GM18858 (cell line): ENCODE measurements around the gene INSL3.

Experiments used
- ATAC-seq: cut with Tn5 transposase; IDR thresholded peaks from one replicate; pipeline ENCODE4 v1.9.1; 2021; ENCODE audit not compliant: unreplicated experiment

INSL3 gene, protein sequence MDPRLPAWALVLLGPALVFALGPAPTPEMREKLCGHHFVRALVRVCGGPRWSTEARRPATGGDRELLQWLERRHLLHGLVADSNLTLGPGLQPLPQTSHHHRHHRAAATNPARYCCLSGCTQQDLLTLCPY

DNA sequence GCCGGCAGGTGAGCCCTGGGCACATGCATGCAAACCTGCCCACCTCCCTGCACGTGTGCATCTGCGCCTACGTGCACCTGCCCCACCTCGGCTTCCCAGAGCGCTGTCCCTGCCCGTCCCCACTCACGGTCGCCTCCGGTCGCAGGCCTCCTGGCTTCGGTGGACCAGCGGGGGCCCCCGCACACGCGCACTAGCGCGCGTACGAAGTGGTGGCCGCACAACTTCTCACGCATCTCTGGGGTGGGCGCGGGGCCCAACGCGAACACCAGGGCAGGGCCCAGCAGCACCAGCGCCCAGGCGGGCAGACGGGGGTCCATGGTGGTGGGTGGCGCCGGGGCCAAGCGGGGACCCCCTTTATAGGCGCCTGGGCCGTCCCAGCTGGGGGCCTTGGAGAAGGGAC, at the start of gene INSL3:
INSL3 (minus strand) TSS at position 330 of the 400 bp plus-strand sequence; CDS start at position 317, 13 bp downstream.
- ATAC-seq = no peak

DNA sequence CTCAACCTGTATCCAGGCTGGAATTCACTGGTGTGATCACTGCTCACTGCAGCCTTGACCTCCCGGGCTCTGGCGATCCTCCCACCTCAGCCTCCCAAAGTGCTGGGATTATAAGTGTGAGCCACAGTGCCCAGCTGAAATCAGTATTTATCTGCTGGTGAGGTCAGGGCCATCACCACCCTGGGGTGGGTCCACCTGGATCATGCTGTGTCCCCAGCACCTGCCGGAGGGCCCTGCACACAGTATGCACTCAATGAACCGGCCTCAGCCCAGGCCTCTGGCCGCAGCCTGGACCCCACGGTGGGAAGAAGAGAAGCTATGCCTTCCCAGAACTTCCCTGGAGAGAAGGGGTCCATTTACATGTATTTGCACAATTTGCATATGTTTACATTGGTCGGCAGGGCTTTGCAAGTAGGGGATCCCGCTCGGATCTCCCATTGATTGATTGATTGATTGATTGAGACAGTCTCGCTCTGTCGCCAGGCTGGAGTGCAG, 47.8 kb upstream of the INSL3 start:
- ATAC-seq = no peak

DNA sequence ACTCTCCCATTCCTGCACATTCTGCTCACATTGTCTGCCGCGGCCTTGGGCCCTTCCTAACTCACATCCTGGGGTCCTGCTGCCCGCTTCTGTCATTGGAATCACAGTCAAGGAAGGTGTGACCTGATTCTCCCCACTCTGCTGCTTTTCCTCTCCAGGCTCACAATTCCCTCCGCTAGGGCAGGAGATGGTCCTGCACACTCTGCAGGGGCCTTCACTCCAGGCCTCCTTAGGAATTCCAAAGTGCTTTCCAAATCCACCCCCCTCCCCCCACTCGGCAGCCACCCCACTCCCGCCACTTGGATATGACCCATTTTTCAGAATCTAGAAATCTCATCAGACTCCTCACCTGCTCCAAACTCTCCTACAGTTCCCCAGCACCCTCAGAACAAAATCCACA, 47.4 kb upstream of the INSL3 start:
- no peak for ATAC-seq

DNA sequence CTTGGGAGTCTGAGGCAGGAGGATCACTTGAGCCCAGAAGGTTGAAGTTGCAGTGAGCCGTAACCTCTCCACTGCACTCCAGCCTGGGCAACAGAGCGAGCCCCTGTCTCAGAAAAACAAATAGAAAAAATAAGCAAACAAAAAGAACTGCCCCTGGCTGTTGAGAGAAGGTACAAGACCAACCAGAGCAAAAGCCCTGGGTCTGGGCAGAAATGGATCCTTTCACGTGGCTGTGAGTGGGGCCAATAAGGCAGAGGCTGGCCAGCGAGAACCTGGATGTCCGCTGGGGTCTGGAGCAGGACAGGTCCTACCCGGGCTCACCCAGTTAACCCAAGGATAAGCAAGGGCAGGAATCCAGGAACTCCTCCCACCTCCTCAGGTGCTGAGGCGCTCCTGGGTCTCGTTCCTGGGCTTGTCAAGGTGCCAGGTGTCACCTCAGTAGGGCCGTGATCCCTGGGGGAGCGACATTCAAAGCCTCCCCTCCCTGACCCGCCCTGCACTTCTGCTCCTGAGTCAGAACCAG, 45.7 kb upstream of the INSL3 start:
- ATAC-seq = no peak

DNA sequence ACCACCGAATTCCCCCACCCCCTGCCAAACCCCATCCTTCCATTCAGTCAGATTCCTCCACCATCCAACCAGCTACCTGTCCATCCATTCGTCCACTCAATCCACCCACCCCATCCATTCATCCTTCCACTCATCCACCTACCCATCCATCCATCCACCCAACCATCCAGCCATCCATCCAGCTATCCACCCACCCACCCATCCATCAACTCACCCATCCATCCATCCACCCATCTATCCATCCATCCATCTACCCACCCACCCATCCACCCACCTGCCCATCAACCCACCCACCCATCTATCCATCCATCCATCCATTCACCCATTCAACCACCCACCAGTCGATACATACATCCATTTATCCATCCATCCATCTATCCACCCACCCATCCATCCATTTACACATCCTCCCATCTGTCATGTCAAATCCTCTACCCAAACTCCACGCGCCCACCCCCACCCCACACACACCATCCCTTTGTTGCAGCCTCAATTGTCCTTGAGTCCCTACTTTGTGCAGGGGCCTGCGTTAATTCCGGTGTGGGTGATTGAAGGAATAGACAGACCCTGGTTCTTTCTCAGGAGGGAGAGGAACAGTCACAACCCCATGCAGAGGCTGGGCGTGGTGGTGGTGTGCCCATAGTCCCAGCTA, 45.1 kb upstream of the INSL3 start:
- ATAC-seq = no peak

DNA sequence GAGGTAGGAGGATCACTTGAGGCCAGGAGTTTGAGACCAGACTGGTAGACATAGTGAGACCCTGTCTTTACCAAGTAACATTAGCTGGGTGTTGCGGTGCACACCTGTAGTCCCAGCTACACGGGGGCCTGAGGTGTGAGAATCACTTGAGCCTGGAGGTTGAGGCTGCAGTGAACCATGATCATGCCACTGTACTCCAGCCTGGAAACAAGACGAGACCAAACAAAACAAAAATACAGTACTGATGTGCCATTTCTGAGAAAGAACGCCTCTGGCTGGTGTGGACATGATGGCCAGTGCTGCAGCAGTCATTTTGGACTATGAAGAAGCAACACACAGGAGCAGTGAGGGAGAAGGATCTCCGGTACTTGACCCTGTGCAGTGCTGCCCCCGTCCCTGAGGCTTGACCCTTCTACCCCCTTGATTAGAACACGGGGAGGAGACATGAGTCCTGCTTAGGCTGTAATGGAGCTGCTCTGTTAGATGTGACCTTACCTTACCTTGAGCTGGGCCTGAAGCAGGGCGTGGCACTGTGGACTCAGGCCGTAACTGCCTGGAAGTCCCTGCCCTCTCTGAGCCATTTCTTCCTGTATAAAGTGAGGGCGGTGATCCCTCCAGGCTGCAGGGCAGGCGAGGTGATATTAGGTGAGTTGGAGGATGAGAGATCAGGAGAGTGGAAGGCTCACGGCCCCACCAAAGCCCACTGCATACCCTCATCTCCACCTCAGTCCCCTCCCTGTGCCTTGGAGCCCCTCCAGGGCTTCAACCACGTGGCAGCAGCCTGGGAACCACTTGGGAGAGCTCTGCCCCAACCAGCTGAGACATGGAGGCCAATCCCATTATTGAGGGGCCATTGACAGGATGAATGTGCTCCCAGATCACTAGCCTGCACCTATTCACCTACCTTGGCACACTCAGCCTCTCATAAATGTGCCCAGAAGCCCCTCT, 44.3 kb upstream of the INSL3 start:
- no peak for ATAC-seq

DNA sequence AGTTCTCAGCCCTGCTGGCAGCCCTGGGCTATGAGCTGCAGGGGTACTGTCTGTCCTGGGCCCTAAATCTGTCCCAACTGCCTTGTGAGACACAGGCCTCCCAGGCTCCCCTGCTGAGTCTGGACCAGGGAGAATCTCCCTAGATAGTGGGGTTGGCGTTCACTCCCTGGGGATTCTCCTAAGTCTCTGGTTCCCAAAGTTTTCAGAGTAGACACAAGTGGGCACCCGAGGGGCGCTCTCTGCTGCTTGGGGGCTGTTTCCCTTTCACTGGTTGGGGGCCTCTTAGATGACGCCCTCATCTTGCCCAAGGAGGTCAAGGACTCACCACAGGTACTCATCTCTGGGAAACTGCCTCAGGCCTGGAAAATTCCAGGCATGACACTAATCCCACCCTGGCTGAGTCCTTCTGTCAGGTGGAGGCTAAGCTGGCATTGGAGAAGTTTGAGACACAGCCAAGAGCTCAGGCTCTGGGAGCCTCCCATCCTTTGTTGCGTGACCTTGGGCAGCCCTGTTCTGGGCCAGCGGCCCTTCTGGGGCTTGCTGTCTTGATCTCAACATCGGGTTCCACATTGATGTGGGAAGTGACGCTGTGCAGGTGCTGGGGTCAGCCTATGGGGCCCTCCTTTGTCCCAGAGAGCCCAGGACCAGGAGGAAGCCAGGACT, 42.3 kb upstream of the INSL3 start:
- no peak for ATAC-seq

DNA sequence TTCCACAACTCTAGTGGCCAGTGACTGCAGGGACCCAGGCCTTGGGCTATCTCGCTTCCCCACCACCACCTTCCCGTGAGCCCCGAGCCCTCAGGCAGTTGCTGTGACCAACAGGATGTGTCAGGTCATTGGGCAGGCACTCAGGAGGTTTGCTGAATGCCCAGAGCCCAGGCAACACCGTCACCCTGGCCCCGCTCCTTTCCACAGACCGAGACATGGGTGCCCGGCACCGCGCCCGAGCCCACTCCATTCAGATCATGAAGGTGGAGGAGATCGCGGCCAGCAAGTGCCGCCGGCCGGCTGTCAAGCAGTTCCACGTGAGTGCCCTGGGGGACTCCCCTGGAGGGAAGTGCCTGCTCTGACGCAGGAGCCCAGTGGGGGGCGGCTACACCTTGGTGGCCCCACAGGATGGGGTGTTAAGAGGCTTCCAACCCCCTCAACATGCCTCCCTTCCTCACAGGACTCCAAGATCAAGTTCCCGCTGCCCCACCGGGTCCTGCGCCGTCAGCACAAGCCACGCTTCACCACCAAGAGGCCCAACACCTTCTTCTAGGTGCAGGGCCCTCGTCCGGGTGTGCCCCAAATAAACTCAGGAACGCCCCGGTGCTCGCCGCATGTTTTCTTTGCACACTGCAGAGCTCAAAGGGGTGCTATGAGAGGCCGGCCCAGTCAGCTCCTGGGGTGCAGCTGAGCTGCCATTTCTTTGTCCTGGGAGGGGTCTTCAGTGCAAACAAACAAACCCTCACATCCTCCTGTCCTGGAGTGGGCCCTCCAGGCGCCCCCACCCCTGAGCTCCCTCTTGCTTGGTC, 41.6 kb upstream of the INSL3 start:
- no peak for ATAC-seq

DNA sequence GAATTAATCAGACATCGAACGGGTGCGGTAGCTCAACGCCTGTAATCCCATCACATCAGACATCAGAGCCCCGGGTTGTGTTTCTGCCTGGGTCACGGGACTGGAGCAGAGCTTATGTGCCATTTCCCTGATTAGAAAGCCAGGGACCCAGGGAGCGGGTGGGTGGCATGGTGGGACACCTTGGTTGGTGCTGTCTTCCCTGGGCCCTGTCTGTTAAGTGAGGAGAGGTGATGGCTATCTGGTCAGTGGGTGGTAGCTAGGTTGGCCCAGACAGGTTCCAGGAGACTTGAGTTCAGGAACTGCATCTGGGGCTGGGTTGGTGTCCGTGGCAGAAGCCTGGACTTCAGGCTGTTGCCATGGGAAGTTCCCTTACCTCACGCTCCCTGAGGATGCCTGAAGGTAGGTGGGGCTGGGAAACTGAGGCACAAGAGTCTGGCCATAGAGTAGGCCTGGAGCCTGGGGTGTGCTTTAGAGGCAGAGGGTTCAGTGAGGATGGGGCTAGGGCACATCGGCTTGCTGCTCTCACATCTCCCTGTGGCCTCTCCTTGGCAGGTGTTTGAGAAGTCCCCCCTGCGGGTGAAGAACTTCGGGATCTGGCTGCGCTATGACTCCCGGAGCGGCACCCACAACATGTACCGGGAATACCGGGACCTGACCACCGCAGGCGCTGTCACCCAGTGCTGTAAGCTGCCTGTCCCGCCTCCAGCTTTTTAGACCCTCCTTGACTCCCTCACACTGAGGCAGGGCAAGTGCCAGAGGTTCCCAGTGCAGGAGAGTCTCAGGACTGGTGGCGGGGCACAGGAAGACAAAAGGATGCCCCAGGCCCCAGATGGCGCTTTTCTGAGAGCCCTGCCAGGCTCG, 40.5 kb upstream of the INSL3 start:
- ATAC-seq = no peak

DNA sequence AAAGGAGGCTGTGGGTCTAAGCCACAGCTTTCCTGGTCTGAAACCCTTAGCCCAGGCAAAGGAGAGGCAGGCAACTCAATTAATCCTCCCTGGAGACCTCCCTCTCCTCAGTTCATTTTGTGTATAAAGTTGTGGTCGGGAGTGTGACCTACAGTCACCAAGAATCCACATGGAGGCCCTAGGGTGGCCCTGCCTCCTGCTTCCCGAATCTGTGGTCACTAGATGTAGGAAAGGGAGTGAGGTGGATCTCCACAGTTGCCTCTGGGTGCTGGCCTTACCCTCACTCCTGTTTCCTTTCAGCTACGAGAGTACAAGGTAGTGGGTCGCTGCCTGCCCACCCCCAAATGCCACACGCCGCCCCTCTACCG, 39.7 kb upstream of the INSL3 start:
- no peak for ATAC-seq

DNA sequence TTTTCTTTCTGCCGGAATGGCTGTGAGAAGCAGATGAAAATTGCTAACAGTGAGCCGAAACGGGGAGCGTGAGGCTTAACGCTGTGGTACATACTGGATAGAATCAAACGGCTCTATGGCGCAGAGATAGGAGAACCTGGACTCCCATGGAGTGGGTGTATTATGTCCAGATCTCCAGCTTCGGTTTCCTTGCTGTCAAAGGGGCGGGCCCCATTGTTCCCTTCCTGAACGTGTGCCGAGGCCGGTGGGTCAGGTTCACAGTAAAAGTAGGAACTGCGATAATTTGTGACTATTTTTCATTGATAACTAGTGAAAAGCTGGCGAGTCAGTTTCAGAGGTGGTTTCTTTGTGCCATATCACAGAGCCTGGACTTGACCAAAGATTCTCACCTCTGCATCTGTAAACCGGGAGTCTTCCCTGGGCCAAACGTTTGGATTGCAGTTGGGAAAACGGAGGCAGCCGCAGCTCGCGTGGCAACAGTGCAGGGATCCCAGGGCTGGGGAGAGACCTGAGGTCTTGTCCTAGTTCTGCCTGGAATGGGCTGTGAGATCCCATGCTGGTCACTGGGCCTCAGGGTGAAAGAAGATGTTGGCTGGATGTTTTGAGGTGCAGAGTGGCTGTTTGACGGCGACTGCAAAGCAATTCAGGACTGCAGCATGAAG, 39.1 kb upstream of the INSL3 start:
- ATAC-seq = no peak

DNA sequence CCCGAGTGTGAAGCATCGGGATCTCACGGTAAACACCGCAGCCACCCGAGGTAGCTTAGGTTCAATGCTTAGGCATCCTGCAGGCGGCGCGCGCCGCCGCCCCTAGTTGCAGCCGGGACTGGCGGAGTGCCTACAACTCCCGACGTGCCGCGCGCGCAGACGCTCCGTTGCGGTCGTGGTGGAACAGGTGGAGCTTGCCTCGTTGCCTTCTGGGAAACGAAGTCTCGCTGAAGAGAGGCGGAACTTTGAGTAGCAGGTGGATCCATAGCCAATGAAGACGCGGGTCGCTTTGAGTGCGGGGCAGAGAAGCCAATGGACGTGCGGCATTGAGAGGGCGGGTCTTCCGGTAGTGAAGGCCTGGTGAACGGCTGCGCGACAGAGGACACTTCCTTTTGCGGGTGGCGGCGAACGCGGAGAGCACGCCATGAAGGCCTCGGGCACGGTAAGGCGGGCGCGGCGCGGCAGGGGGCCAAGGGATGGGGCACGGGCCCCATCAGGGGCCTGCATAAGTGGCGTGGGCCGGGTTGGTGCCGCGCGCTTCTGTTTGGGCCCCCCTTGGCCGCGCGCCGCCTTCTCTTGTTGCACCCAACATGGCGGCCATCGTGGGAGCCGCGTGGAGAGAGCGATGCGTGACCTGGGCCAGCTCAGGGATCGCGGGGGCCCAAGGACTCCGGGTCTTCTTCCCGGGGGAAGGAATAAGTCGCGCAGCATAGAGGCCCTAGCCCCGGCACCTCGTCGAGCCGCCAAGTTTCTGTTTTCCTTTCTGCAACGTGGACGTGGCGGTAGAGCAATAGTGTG, 38.4 kb upstream of the INSL3 start, which contains the start of gene RPL18A:
RPL18A (plus strand) TSS at position 378 of the 798 bp plus-strand sequence; CDS start at position 425, 47 bp downstream.
- peak; percentile 67 for ATAC-seq

DNA sequence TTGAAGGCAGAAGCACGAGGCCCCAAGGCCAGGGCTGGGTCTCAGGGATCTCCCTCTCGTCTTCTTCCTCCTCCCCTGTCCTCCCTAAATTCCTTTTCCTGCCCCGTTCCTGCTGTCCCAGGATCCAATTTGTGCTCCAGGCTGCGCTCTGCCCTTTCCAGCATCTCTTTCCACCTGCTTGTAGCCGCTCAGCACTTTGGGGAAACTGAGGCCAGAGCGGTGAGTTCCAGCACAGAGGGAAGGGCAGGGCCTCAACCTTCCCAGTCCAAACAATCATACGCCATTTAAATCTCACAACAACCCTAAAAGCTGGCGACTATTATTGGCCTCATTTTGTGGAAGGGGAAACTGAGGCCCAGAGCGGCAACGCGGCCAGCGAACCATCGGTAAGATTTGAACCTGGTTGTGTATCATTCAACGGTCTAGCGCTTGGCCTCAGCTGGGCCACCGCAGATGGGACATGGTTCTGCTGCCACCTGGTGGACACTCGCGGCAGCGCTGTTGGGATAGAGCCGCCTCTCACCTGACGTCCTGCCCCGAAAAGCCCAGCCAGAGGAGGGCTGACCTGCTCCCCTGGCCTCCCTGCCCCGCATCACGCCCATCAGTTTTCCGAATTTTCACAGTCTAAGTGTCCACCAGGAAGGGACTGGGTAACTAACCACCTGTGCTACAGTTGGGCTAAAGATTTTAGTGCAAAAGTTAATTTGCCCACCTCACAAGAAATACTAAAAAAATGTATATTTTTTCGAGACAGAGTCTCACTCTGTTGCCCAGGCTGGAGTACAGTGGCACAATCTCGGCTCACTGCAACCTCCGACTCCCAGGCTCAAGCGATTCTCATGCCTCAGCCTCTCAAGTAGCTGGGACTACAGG, 34.2 kb upstream of the INSL3 start:
- no peak for ATAC-seq

DNA sequence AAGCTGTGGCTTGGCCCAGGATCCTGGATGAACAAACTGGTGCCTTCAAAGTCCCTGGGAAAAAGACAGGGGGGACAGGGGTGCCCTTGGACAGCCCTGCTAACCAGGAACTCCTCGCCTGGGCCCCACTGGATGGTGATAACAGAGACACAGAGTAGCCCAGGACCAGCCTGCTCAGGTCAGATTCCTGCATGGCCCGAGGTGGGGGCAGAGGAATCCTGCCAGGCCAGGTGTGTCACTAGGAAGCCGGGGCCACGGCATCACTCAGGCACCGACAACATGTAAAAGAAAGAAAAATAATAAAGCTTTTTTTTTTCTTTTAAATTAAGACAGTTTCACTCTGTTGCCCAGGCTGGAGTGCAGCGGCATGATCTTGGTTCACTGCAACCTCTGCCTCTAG, 32.7 kb upstream of the INSL3 start:
- ATAC-seq = no peak

DNA sequence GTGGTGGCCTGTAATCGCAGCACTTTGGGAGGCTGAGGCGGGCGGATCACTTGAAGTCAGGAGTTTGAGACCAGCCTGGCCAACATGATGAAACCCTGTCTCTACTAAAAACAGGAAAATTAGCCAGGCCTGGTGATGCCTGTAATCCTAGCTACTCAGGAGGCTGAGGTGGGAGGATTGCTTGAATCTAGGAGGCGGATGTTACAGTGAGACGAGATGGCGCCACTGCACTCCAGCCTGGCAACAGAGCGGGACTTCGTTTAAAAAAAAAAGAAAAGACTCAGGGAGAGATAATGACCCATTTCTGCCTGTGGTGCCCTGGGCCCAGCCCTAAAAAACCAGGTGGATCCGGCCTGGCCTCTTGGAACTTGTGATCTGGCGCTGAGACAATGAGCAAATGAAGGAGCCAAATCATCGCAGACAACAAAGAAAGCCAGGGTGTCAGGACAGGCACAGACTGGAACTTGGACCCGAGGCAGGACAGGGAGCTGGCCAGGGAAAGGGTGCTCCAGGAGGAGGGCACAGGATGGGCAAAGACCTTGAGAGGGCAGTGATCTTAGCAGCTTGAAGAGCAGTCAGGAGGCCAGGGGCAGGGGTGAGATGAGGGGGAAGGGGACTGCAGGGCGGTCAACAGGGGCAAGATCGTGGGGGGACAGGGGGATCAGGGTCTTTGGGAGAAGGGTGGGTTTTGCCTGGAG, 27.4 kb upstream of the INSL3 start:
- no peak for ATAC-seq
